GM10248 (cell line): ENCODE data around the gene RNF182.
"Not testable (repeated sequence)": the region's sequence is repeated elsewhere in the genome, so short reads cannot be mapped to it uniquely, and the experiment has no call there.

ENCODE experiments used
- CTCF ChIA-PET: fragments of 300-600 bp; sonication (Branson Sonifier 250); formaldehyde crosslinking; extraction: SDS; loops from one replicate; lab custom pipeline; 2021; ENCODE audit warnings: antibody characterized with exemption; lab: Yijun Ruan, JAX
- POLR2A ChIA-PET: fragments of 350-650 bp; sonication (Branson Sonifier 250); formaldehyde crosslinking; extraction: SDS; loops from one replicate; lab custom pipeline; 2020; ENCODE audit warnings: antibody characterized with exemption; lab: Yijun Ruan, JAX
- DNase-seq: peaks from one replicate; pipeline ENCODE4 v3.0.0; 2012; ENCODE audit errors: extremely low spot score
- CTCF ChIP-seq: IDR thresholded peaks from 2 replicates; pipeline ENCODE4 v1.5.1; 2012; ENCODE audit warnings: mild to moderate bottlenecking, low read depth; ENCODE audit errors: extremely low read depth, missing control alignments, control extremely low read depth

The RNF182 gene

GRCh38 chr6:14016432-14016831 is 91.7 kb downstream of the RNF182 start:
- DNase-seq: no peak
- CTCF ChIA-PET: no interaction called here
- no peak for TF ChIP-seq CTCF
- POLR2A ChIA-PET: no interaction called here

GRCh38 chr6:14016935-14017625 is 92.3 kb downstream of the RNF182 start:
- no peak for TF ChIP-seq CTCF
- ChIA-PET CTCF (no interaction called here), POLR2A (no interaction called here)
- no peak for DNase-seq

GRCh38 chr6:14017626-14018475 is 93.1 kb downstream of the RNF182 start:
- ChIA-PET POLR2A (interaction anchor here (0.6 kb wide), 1 partner anchor 11 kb away, joined by 3 read pairs; no protein-coding TSS in a partner anchor), CTCF (interaction anchor here (2.1 kb wide), 1 partner anchor 109 kb away, joined by 6 read pairs; no protein-coding TSS in a partner anchor)
- TF ChIP-seq CTCF: no peak
- DNase-seq: no peak

GRCh38 chr6:14018559-14018958 is 93.8 kb downstream of the RNF182 start:
- CTCF ChIA-PET: interaction anchor here (2.1 kb wide), 1 partner anchor 110 kb away, joined by 6 read pairs; no protein-coding TSS in a partner anchor
- DNase-seq, POLR2A ChIA-PET: not testable (repeated sequence)

GRCh38 chr6:14020551-14020950 is 95.8 kb downstream of the RNF182 start:
- TF ChIP-seq CTCF: no peak
- CTCF ChIA-PET: interaction anchor here (1.1 to 1.5 kb wide), 4 partner anchors 16 to 26 kb away, joined by 3 to 4 read pairs (median 4); no protein-coding TSS in a partner anchor
- DNase-seq: no peak
- POLR2A ChIA-PET: interaction anchor here (0.6 kb wide), 1 partner anchor 266 kb away, joined by 4 read pairs; no protein-coding TSS in a partner anchor

- ChIA-PET CTCF (interaction anchor here (0.7 to 1.5 kb wide), 6 partner anchors 16 to 45 kb away, joined by 3 to 5 read pairs (median 4); no protein-coding TSS in a partner anchor), POLR2A (interaction anchor here (0.6 kb wide), 1 partner anchor 267 kb away, joined by 4 read pairs; no protein-coding TSS in a partner anchor)
- TF ChIP-seq CTCF: no peak
- no peak for DNase-seq
Observed at GRCh38 chr6:14021449-14021848, 96.7 kb downstream of the RNF182 start.
